ENCODE measurements around the gene PLXNA4.

PLXNA4 gene

GRCh38 chr7:132080967-132081668, 495.2 kb downstream of the PLXNA4 start:
- DNase-seq (ENCODE audit: low read depth in 2 of 2, low spot score in 1 of 2) = no peak

DNA sequence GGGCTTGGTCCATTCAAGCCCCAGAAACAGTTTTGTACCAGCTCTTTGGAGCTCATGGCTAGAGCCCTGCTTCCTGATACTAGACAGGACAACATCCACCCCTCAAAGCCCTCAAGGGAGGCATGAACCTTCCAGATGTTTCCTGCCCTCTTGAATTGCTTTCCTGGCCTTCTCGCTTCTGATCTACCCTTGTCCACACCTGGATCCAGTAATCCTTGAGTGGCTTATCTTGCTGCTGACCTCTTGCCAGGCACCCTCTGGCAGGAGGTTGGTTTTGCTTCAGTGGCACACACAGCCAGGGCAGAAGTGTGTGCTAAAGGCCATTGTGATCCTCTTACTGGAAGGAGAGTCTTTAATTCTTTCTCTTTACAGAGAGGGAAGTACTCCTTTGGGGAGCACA, 495.8 kb downstream of the PLXNA4 start:
- DNase-seq (ENCODE audit: low read depth in 2 of 2, low spot score in 1 of 2) = no peak

DNA sequence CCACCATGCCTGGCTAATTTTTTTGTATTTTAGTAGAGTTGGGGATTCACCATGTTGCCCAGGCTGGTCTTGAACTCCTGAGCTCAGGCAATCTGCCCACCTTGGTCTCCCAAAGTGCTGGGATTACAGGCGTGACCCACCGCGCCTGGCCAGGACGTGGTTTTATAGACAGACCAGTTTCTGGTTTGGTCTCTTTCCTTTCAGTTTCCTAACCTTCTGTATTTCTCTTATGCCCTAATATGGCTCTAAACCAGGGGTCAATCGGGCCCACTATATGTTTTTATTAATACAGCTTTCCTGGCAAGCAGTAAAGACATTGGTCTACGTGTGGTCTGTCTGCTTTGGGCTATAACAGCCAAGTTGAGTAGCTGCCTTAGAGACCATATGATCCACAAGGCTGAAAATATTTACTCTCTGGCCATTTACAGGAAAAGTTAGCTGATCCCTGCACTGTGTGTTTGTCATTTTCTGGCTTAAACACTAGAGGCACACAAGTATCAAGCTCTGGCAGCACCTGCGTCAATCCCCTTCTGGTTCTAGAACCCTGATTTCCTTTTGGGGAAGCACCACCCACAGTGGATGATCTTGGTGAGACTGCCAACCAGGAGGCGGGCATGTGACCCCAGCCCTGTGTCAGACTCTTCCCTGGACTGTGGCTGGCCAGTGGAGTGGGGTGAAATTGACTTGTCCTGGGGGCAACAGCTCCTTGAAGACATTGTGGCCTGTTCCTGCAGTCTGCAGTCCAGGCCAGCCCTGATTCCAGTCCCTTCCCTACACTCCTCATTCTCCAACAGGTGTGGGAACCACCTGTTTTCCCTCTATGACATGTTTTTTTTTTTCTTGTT, 497.2 kb downstream of the PLXNA4 start:
- no peak for DNase-seq (ENCODE audit: low read depth in 2 of 2, low spot score in 1 of 2)

DNA sequence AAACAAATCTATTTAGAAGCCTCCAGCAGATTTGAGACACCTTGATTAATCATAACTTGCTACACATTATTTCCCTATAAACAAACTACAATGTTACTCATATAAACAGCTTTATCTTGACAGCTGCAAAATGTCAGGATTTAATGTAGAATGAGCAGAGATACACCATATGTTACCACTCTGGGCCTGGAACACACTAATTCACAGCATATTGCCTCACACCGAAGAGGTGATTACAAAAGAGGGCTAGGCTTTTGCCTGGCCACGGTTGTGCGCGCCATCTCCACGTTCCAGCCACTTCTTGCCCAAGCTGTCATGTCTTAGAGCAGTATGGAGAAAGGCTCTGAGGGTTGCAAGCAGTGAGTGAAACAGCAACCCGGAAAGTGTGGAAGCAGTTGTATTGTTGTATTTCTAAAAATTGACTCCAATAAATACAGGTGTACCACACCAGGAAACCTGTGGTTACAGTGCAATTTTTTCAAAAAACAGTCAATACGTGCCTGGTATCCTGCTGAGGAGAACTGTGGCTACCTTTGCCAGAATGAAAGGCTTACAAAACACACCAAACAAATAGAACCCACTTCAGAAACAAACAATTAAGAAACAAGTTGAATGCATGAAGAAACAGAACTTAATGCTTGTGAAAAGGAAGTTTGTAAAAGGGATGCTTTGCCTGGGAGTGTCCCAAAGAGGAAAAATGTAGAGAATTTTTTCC, 498.1 kb downstream of the PLXNA4 start:
- no peak for DNase-seq (ENCODE audit: low read depth in 2 of 2, low spot score in 1 of 2)

GRCh38 chr7:132076301-132077035, 499.8 kb downstream of the PLXNA4 start:
- DNase-seq (ENCODE audit: low read depth in 2 of 2, low spot score in 1 of 2) = no peak

DNA sequence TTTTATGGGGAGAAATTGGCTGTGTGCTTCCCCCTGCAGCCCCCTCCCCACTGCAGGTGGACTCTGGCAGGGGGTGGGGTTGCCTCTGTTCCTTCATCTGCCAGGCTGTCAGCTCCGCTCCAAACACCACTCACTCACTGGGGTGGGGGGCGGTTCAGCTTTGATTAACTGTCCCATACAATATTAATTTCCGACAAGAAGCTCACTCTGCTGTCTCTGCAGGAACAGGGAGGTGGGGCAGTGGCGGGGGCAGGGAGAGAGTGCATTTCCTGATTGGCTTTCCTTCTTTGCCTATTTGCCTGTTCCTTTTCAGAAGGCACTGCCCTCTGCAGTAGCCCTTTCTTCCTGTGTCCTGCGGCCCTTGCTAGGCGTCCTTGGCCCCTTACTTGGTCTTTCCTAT, 500.8 kb downstream of the PLXNA4 start:
- DNase-seq (ENCODE audit: low read depth in 2 of 2, low spot score in 1 of 2) = no peak

GRCh38 chr7:132073920-132074589, 502.2 kb downstream of the PLXNA4 start:
- no peak for DNase-seq (ENCODE audit: low read depth in 2 of 2, low spot score in 1 of 2)
